Mucosa of stomach (tissue), 1 donor: ENCODE measurements around the gene CLCNKB.

Experiments used
- H3K27me3 ChIP-seq: one replicate; pipeline ENCODE4 v1.7.0; 2013; ENCODE audit warnings: mild to moderate bottlenecking, low read length; ENCODE audit not compliant: control insufficient read depth, insufficient read depth
- H3K36me3 ChIP-seq: one replicate; pipeline ENCODE4 v1.7.0; 2013; ENCODE audit warnings: low read length; ENCODE audit not compliant: control insufficient read depth, insufficient read depth
- H3K4me1 ChIP-seq: one replicate; pipeline ENCODE4 v1.7.0; 2013; ENCODE audit warnings: mild to moderate bottlenecking, low read length; ENCODE audit not compliant: control insufficient read depth, insufficient read depth
- H3K4me3 ChIP-seq: one replicate; pipeline ENCODE4 v1.7.0; 2013; ENCODE audit warnings: low read length
- H3K9ac ChIP-seq: one replicate; pipeline ENCODE4 v1.7.0; 2013; ENCODE audit warnings: mild to moderate bottlenecking, low read length, moderate library complexity
- H3K9me3 ChIP-seq: one replicate; pipeline ENCODE4 v1.7.0; 2013; ENCODE audit warnings: mild to moderate bottlenecking, low read length, moderate library complexity; ENCODE audit not compliant: control insufficient read depth
- donor health status: Pancreatic carcinoma.

CLCNKB gene

DNA sequence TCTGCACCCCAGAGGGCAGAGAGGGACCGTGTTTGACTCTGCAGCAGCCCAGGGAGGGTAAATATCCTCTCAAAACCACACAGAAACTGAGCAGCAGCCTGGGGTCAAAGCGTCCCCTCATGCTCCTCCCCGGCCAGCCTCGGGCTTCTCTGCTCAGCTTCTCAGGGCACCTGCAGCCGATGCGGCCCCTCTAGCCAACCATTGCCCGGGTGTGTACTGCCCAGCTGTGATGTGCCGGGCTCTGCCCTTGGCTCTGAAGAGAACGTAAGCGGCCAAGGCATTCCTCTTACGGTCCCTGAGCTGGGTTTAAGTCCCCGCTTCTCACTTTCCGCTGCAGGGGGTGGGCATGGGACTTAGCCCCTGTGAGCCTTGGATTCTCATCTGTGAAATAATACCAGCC is 24.4 kb downstream of the CLCNKB start:
- H3K36me3 ChIP-seq: no peaks in the 10 kb centered on the region
- no peak overlapping the region for H3K9ac ChIP-seq
- no peak overlapping the region for H3K4me3 ChIP-seq
- peaks cover 11% of the 10 kb centered on the region for H3K27me3 ChIP-seq
- H3K4me1 ChIP-seq: peaks cover 21% of the 10 kb centered on the region
- no peaks in the 10 kb centered on the region for H3K9me3 ChIP-seq

DNA sequence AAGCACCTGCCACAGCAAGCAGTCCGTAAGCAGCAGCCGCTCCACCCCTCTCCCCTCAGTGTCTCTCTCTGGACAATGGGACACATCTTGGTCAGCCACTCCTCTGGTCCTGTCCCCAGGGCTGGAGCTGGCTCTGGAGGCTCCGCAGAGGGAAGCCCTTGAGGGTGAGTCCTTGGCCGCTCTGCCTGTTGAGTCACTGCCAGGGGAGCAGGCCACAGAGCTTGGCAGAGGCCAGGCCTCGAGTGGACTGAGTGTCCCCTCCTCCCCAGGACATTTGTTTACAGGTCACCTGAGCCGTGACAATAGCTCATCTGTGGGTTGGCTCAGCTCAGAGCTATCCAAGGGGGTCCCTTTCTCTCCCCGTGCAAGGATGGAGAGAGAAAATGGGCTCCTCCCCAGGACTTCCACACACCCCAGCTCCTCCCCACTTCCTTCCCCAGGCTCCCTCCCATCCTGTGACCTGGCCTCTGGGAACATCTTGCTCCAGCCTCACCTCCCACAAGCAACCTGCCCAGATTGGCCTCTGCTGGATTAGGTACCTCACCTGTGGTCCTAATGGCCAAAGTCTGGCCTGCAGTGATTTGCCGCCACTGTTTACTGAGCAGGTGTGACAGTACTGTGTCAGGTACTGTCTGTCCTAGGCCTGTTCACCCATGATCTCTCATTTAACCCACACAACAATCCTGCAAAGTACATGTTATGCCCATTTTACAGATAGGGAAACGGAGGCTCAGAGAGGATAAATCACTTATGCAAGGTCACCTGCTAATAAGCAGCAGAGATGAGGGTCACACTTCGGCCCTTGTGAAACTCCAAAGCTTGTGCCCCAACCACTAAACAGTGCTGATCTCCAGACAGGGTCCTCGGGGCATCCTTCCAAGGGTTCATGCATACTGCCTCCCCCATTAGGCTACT is 25.0 kb downstream of the CLCNKB start:
- Histone ChIP-seq H3K4me1 (peaks cover 21% of the 10 kb centered on the region), H3K9me3 (no peaks in the 10 kb centered on the region), H3K9ac (no peak overlapping the region), H3K27me3 (peaks cover 14% of the 10 kb centered on the region), H3K4me3 (no peak overlapping the region), H3K36me3 (no peaks in the 10 kb centered on the region)

- Histone ChIP-seq H3K9ac (no peak overlapping the region), H3K4me1 (peaks cover 16% of the 10 kb centered on the region), H3K27me3 (peaks cover 14% of the 10 kb centered on the region), H3K36me3 (no peaks in the 10 kb centered on the region), H3K4me3 (no peak overlapping the region), H3K9me3 (no peaks in the 10 kb centered on the region)
These were observed 27.2 kb downstream of the CLCNKB start for GRCh38 chr1:16070640-16071355.

DNA sequence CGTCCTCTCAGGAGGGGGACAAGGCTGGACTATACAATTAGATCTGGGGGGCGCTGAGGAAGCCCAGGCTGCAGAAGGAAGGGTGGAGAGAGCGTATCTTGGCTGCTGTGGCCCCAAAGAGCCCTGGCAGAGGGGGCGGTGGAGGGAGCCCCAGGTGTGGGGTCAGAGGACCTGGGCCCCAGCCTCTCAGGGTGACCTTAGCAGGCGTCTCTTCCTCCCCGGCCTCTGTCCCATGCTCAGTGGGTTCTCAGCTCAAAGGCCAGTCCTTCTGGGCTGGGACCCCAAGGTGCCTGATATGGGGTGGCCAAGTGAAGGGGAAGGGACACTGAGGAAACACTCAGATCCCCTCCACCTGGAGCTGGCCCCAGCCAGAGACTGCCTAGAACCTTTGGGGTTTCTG is 28.0 kb downstream of the CLCNKB start:
- Histone ChIP-seq H3K9me3 (no peaks in the 10 kb centered on the region), H3K9ac (no peak overlapping the region), H3K36me3 (no peaks in the 10 kb centered on the region), H3K27me3 (peaks cover 14% of the 10 kb centered on the region), H3K4me1 (peaks cover 16% of the 10 kb centered on the region), H3K4me3 (no peak overlapping the region)

- Histone ChIP-seq H3K9ac (no peak overlapping the region), H3K4me3 (no peak overlapping the region), H3K4me1 (peaks cover 14% of the 10 kb centered on the region), H3K27me3 (peaks cover 14% of the 10 kb centered on the region), H3K36me3 (no peaks in the 10 kb centered on the region), H3K9me3 (no peaks in the 10 kb centered on the region)
These were observed 28.5 kb downstream of the CLCNKB start for GRCh38 chr1:16072095-16072494.

GRCh38 chr1:16072616-16073484 is 29.3 kb downstream of the CLCNKB start:
- peak overlapping the region; percentile 15 for H3K9ac ChIP-seq
- no peaks in the 10 kb centered on the region for H3K36me3 ChIP-seq
- no peaks in the 10 kb centered on the region for H3K9me3 ChIP-seq
- peaks cover 14% of the 10 kb centered on the region for H3K27me3 ChIP-seq
- H3K4me3 ChIP-seq: no peak overlapping the region
- peaks cover 6% of the 10 kb centered on the region for H3K4me1 ChIP-seq

DNA sequence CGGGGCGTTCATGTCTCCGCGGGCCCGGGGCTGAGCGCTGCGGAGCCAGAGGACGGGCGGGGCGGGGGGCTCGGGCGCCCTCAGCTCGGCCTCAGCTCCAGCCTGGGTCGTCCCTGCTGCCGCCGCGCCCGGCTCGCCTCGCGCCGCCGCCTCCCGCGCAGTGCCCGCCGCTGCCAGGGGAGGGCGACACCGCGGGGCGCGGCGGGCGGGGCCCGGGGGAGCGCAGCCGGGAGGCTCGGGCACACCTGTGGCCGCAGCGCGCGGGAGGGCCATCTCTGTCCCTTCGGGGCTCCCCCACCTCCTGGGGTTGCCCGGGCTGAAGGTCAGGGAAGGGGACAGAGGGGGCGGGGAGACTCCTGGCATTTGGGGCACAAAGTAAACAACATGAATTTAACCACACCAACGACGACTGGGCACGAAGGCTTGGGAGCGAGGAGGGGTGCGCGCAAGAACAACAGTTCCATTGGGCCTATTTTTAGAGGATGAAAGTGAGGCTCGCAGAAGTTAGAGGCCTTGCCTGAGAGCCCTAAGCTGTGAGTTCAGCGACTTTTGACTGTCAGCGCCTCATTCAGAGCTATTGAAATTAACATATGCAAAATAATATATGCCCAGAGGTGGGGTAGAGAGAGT is 30.0 kb downstream of the CLCNKB start, which contains the start of gene FAM131C:
TSS of gene FAM131C (minus strand) at position 162 of the 630 bp plus-strand sequence. CDS start 209 bp downstream, outside the sequence.
- Histone ChIP-seq H3K9me3 (no peaks in the 10 kb centered on the region), H3K27me3 (peaks cover 14% of the 10 kb centered on the region), H3K4me3 (no peak within 1 kb of the TSS), H3K36me3 (no peaks in the 10 kb centered on the region), H3K9ac (peak within 1 kb of the TSS; percentile 42), H3K4me1 (peaks cover 5% of the 10 kb centered on the region)

GRCh38 chr1:16074217-16074616 is 30.6 kb downstream of the CLCNKB start:
- H3K9me3 ChIP-seq: no peaks in the 10 kb centered on the region
- peaks cover 14% of the 10 kb centered on the region for H3K27me3 ChIP-seq
- no peak overlapping the region for H3K9ac ChIP-seq
- no peak overlapping the region for H3K4me3 ChIP-seq
- no peaks in the 10 kb centered on the region for H3K36me3 ChIP-seq
- peaks cover 9% of the 10 kb centered on the region for H3K4me1 ChIP-seq

- Histone ChIP-seq H3K4me3 (no peak overlapping the region), H3K9ac (no peak overlapping the region), H3K9me3 (no peaks in the 10 kb centered on the region), H3K27me3 (peaks cover 14% of the 10 kb centered on the region), H3K4me1 (peaks cover 15% of the 10 kb centered on the region), H3K36me3 (no peaks in the 10 kb centered on the region)
These were observed 31.9 kb downstream of the CLCNKB start for GRCh38 chr1:16075337-16076030.

GRCh38 chr1:16076031-16076864 is 32.7 kb downstream of the CLCNKB start:
- Histone ChIP-seq H3K27me3 (peaks cover 14% of the 10 kb centered on the region), H3K4me3 (no peak overlapping the region), H3K9ac (no peak overlapping the region), H3K36me3 (no peaks in the 10 kb centered on the region), H3K4me1 (peaks cover 18% of the 10 kb centered on the region), H3K9me3 (no peaks in the 10 kb centered on the region)
